PC-3 (cell line): ENCODE measurements around the gene KRTAP4-9. TPM values are rescaled to one million over a fixed set of nuclear protein-coding genes. Genes with fewer than 3 reads are reported as not detected.
"Not testable (repeated sequence)": the region's sequence is repeated elsewhere in the genome, so short reads cannot be mapped to it uniquely, and the experiment has no call there.

ENCODE experiments used
- ATAC-seq: fragments of 200-7000 bp; cut with Tn5 transposase; 2 replicates; pipeline ENCODE4 v1.9.1; 2020; ENCODE audit warnings: mild to moderate bottlenecking, moderate library complexity
- Bru-seq: library from RNA; stranded (reverse); fragments of 400-500 nt; gene quantifications from one replicate; lab custom pipeline; 2021; lab: Mats Ljungman, UMichigan
- BruChase-seq, 2 experiments: library from RNA; stranded (reverse); fragments of 400-500 nt; gene quantifications; one replicate each; lab custom pipeline; 2021; lab: Mats Ljungman, UMichigan
- BruUV-seq: library from RNA; stranded (reverse); fragments of 400-500 nt; replicated peaks from 2 replicates; lab custom pipeline; 2021; lab: Mats Ljungman, UMichigan
- CTCF ChIA-PET: fragments of 300-600 bp; sonication (Branson Sonifier 250); formaldehyde crosslinking; loops from one replicate; lab custom pipeline; 2022; ENCODE audit warnings: antibody characterized with exemption; lab: Charles Lee
- POLR2A ChIA-PET: fragments of 300-600 bp; sonication (Branson Sonifier 250); formaldehyde crosslinking; loops from one replicate; lab custom pipeline; 2022; ENCODE audit warnings: antibody characterized with exemption; ENCODE audit not compliant: unreplicated experiment; lab: Charles Lee
- DNase-seq: peaks from one replicate; pipeline ENCODE4 v3.0.0-alpha.2; 2015
- H2AFZ ChIP-seq: fragments of 300-600 bp; sonication (generic); 2 replicates; pipeline ENCODE4 v1.6.0; 2016; ENCODE audit warnings: antibody characterized with exemption, low read length
- H3F3A ChIP-seq: fragments of 300-600 bp; sonication (generic); one replicate; pipeline ENCODE4 v1.6.0; 2017; ENCODE audit warnings: antibody characterized with exemption, low read length, control low read depth, mild to moderate bottlenecking; ENCODE audit not compliant: unreplicated experiment
- H3K27ac ChIP-seq: fragments of 300-600 bp; sonication (generic); 2 replicates; pipeline ENCODE4 v1.5.1; 2016; ENCODE audit warnings: mild to moderate bottlenecking, low read length
- H3K27me3 ChIP-seq: fragments of 300-600 bp; sonication (generic); 2 replicates; pipeline ENCODE4 v1.6.1; 2016; ENCODE audit warnings: low read length, mixed read lengths
- H3K36me3 ChIP-seq: fragments of 300-600 bp; sonication (generic); 2 replicates; pipeline ENCODE4 v1.6.1; 2016; ENCODE audit warnings: low read depth, mixed run types, low read length, mixed read lengths
- H3K4me1 ChIP-seq: fragments of 300-600 bp; sonication (generic); 2 replicates; pipeline ENCODE4 v1.5.1; 2016; ENCODE audit warnings: low read length; ENCODE audit not compliant: insufficient read depth
- H3K4me2 ChIP-seq: fragments of 300-600 bp; sonication (generic); 2 replicates; pipeline ENCODE4 v1.6.0; 2016; ENCODE audit warnings: low read length
- H3K4me3 ChIP-seq: fragments of 300-600 bp; sonication (generic); 2 replicates; pipeline ENCODE4 v1.5.1; 2016; ENCODE audit warnings: mild to moderate bottlenecking, low read length, mixed read lengths
- H3K79me2 ChIP-seq: fragments of 300-600 bp; sonication (generic); 2 replicates; pipeline ENCODE4 v1.6.1; 2017; ENCODE audit warnings: low read length, mixed read lengths
- H3K9ac ChIP-seq: fragments of 300-600 bp; sonication (generic); 2 replicates; pipeline ENCODE4 v1.6.0; 2016; ENCODE audit warnings: mild to moderate bottlenecking, low read length
- H3K9me2 ChIP-seq: fragments of 300-600 bp; sonication (generic); replicated peaks from 2 replicates; pipeline ENCODE4 v1.6.1; 2016; ENCODE audit warnings: mixed run types, low read length, mixed read lengths
- H3K9me3 ChIP-seq: fragments of 300-600 bp; sonication (generic); 2 replicates; pipeline ENCODE4 v1.6.1; 2016; ENCODE audit warnings: low read length, mixed read lengths
- H4K20me1 ChIP-seq: fragments of 300-600 bp; sonication (generic); 2 replicates; pipeline ENCODE4 v1.6.1; 2016; ENCODE audit warnings: low read length, mixed read lengths
- CTCF ChIP-seq: fragments of 300-600 bp; sonication (generic); conservative IDR thresholded peaks from 2 replicates; pipeline ENCODE4 v1.5.1; 2017; ENCODE audit warnings: antibody characterized with exemption, low read depth, mild to moderate bottlenecking, low read length
- EZH2 ChIP-seq: fragments of 300-600 bp; sonication (generic); IDR thresholded peaks from one replicate; pipeline ENCODE4 v1.6.1; 2017; ENCODE audit warnings: antibody characterized with exemption, mild to moderate bottlenecking, low read length; ENCODE audit not compliant: unreplicated experiment
- EZH2phosphoT487 ChIP-seq: fragments of 300-600 bp; sonication (generic); IDR thresholded peaks from 2 replicates; pipeline ENCODE4 v1.6.1; 2018; ENCODE audit warnings: mild to moderate bottlenecking, antibody characterized with exemption, low read length, borderline replicate concordance
- intact Hi-C: fragments of 100-400 bp; cut with micrococcal nuclease; formaldehyde crosslinking; loops from 2 replicates; pipeline ENCODE4 v1.9.0; 2023
- long read RNA-seq: library from polyadenylated mRNA; unstranded; transcript quantifications from one replicate; pipeline ENCODE4 v2.0.0, GENCODE V29; 2021; ENCODE audit not compliant: unreplicated experiment
- total RNA-seq: library from RNA; depleted of rRNA; stranded (reverse); fragments of >200 nt; gene quantifications from 2 replicates; pipeline ENCODE4 v1.2.3, GENCODE V29; 2014; rRNA removed

Gene KRTAP4-9
- total RNA-seq: not detected in 2 replicates
- Bru-seq, nascent RNA: percentile 38 among the genes with signal in this experiment
- percentile 16 among the genes with signal in this experiment for BruChase-seq, experiment 1, labeled RNA remaining after a 6-hour chase
- percentile 12 among the genes with signal in this experiment for BruChase-seq, experiment 2, labeled RNA remaining after a 2-hour chase
- long read RNA-seq, partial matches to known transcripts: 0 of 1 reads
- long read RNA-seq, other reads (novel, unspliced or antisense): 1 of 1 reads

GRCh38 chr17:41105347-41105746 is at the start of gene KRTAP4-9:
KRTAP4-9 (plus strand) TSS chr17:41105389; CDS start chr17:41105389, 0 bp downstream.
- H2AFZ ChIP-seq, DNase-seq, H4K20me1 ChIP-seq, intact Hi-C loops, H3F3A ChIP-seq, H3K79me2 ChIP-seq, BruUV-seq, H3K9ac ChIP-seq, CTCF ChIA-PET, ATAC-seq, H3K9me3 ChIP-seq, H3K9me2 ChIP-seq, H3K36me3 ChIP-seq, H3K27me3 ChIP-seq, POLR2A ChIA-PET: not testable (repeated sequence)
- Histone ChIP-seq H3K27ac (peak within 1 kb of the TSS; percentile 50), H3K4me1 (peaks cover 24% of the 10 kb centered on the region), H3K4me2 (peak within 1 kb of the TSS; percentile 54), H3K4me3 (peak within 1 kb of the TSS; percentile 36; the same call in 1 of the 2 replicates)

DNA sequence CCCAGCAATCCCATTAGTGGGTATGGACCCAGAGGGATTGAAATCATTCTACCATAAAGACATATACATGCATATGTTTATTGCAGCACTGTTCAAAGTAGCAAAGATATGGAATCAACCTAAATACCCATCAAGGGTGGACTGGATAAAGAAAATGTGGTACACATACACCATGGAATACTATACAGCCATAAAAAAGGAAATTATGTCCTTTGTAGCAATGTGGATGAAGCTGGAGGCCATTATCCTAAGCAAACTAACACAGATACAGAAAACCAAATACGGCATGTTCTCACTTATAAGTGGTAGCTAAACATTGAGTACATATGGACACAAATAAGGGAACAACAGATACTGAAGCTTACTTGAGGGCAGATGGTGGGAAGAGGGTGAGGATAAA is 47.6 kb upstream of the KRTAP4-9 start:
- DNase-seq (no peak), ATAC-seq (no peak)
- no peaks in the 10 kb centered on the region for H4K20me1 ChIP-seq
- ChIA-PET POLR2A (no interaction called here), CTCF (no interaction called here)
- H3F3A ChIP-seq: peaks cover 8% of the 10 kb centered on the region
- TF ChIP-seq EZH2: no peak
- no peak overlapping the region for H3K4me3 ChIP-seq
- H3K79me2 ChIP-seq: no peaks in the 10 kb centered on the region
- H3K4me1 ChIP-seq: peaks cover 43% of the 10 kb centered on the region
- no TSS peak for BruUV-seq
- H3K36me3 ChIP-seq: no peaks in the 10 kb centered on the region
- intact Hi-C loops: no loop called here
- H3K27ac ChIP-seq: no peak overlapping the region
- H3K27me3 ChIP-seq: no peaks in the 10 kb centered on the region
- no peak overlapping the region for H3K4me2 ChIP-seq
- no peak overlapping the region for H3K9ac ChIP-seq
- H3K9me3 ChIP-seq: no peaks in the 10 kb centered on the region
- no peaks in the 10 kb centered on the region for H3K9me2 ChIP-seq
- no peak overlapping the region for H2AFZ ChIP-seq

- peak overlapping the region; percentile 57 for H3K9ac ChIP-seq
- ChIA-PET POLR2A (interaction anchor here (0.5 to 0.6 kb wide), 2 partner anchors 20 to 73 kb away, joined by 3 to 5 read pairs; no protein-coding TSS in a partner anchor), CTCF (no interaction called here)
- no peak for TF ChIP-seq EZH2
- no peak for TF ChIP-seq EZH2phosphoT487
- no peak for TF ChIP-seq CTCF
- H3K4me1 ChIP-seq: peaks cover 55% of the 10 kb centered on the region
- no peaks in the 10 kb centered on the region for H3K9me2 ChIP-seq
- BruUV-seq: no TSS peak
- no peaks in the 10 kb centered on the region for H3K27me3 ChIP-seq
- peak overlapping the region; percentile 54 for H3K4me2 ChIP-seq
- no peaks in the 10 kb centered on the region for H3K79me2 ChIP-seq
- peak; percentile 89 for DNase-seq
- H3K9me3 ChIP-seq: no peaks in the 10 kb centered on the region
- H3K27ac ChIP-seq: peak overlapping the region; percentile 94
- H4K20me1 ChIP-seq: no peaks in the 10 kb centered on the region
- H2AFZ ChIP-seq: no peak overlapping the region
- no peaks in the 10 kb centered on the region for H3K36me3 ChIP-seq
- H3F3A ChIP-seq: peaks cover 8% of the 10 kb centered on the region
- H3K4me3 ChIP-seq: no peak overlapping the region
- intact Hi-C loops: loop anchor here (2.0 kb wide), 2 partner anchors 150 to 264 kb away; no protein-coding TSS in a partner anchor
- ATAC-seq: peak; percentile 80
Measured at GRCh38 chr17:41058741-41059140, 46.4 kb upstream of the KRTAP4-9 start.

DNA sequence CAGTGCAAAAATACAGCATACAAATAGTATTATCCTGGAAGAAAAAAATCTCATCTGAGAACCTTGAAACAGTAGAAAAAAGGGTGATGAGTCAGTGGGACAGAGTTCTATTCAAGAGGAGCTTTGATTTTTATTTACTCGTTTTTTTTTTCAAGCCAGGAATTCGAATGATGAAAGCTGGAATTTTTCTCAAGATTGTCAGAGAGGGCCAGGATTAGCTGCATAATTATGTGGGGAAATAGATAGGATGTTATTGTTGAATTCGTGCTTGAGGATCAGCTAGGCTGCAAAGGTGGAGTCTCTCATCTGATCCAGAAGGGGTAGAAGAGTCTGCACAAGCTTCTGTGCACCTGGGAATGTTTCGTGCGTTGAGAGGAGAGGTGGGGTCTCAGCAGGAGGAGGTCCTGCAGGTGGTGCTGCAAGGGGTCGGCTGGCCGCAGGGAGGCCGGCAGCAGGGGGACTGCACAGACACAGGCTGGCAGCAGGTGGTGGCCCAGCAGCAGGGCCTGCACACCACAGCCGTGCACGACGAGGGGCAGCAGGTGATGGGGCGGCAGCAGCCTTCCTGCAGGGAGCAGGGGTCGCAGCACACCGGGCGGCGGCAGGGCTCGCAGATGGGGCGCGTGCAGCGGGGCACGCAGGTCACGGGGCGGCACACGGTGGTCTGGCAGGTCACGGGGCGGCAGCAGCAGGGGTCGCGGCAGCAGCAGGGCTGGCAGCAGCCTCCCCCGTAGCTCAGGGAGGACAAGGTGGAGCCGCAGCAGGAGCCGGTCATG is 45.7 kb upstream of the KRTAP4-9 start:
- DNase-seq: peak; percentile 81
- H3K4me3 ChIP-seq: not testable (repeated sequence)
- peak overlapping the region; percentile 54 for H3K4me2 ChIP-seq

More for the DNA sequence above, 45.7 kb upstream of the KRTAP4-9 start:
- BruUV-seq, H2AFZ ChIP-seq, H3F3A ChIP-seq, H3K9me2 ChIP-seq, H3K79me2 ChIP-seq, H3K27me3 ChIP-seq, H4K20me1 ChIP-seq, H3K9me3 ChIP-seq, CTCF ChIA-PET, H3K36me3 ChIP-seq: not testable (repeated sequence)
- H3K9ac ChIP-seq: peak overlapping the region; percentile 57
- intact Hi-C loops: loop anchor here (2.0 to 10.0 kb wide), 5 partner anchors 55 to 263 kb away; partner anchors contain the start of gene KRTAP3-1
- H3K4me1 ChIP-seq: peaks cover 61% of the 10 kb centered on the region
- ATAC-seq: peak; percentile 18
- peak overlapping the region; percentile 94 for H3K27ac ChIP-seq
- POLR2A ChIA-PET: interaction anchor here (0.5 to 0.6 kb wide), 2 partner anchors 20 to 72 kb away, joined by 3 to 5 read pairs; no protein-coding TSS in a partner anchor
